Eye (tissue), 1 donor: ENCODE results near the gene RNASEH2A.
"Not testable (repeated sequence)": the region's sequence is repeated elsewhere in the genome, so short reads cannot be mapped to it uniquely, and the experiment has no call there.

Experiments
- DNase-seq: peaks from one replicate; pipeline ENCODE4 v3.0.0-alpha.2; 2015

The RNASEH2A gene

DNA sequence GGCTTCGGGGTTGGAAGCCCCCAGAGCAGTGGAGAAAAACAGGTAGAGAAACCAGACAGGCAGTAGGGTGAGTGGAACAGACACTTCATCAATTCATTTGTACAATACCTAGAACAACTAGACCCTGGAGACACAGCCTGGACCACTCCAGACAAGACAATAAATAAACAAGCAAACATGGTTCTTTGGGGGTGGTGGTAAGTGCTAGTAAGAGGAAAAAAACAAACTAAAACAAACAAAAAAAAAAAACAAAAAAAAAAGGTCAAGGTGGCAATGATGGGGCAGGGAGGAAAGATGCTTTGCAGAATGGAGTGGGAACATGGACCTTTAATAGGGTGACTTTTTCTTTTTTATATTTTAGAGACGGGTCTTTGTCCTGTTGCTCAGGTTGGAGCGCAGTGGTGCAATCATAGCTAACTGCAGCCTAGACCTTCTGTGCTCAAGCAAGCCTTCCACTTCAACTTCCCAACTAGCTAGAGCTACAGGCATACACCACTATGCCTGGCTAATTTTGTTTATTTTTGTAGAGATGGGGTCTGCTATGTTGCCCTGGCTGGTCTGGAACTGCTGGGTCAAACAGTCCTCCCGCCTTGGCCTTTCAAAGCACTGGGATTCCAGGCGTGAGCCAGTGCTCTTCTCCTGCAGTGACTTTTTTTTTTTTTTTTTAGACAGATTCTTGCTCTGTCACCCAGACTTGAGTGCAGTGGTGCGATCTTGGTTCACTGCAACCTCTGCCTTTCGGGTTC is 12.0 kb upstream of the RNASEH2A start:
- DNase-seq, result no peak

DNA sequence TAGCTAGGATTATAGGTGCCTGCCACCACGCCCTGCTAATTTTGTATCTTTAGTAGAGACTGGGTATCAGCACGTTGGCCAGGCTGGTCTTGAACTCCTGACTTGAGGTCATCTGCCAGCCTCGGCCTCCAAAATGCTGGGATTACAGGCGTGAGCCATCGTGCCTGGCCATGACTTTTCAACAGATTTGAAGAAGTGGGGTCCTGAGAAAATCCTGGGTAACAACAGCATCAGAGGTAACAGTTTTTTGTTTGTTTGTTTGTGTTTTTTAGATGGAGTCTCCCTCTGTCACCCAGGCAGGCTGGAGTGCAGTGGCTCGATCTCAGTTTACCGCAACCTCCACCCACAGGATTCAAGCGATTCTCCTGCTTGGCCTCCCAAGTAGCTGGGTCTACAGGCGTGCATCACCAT is 11.4 kb upstream of the RNASEH2A start:
- DNase-seq, result no peak

DNA sequence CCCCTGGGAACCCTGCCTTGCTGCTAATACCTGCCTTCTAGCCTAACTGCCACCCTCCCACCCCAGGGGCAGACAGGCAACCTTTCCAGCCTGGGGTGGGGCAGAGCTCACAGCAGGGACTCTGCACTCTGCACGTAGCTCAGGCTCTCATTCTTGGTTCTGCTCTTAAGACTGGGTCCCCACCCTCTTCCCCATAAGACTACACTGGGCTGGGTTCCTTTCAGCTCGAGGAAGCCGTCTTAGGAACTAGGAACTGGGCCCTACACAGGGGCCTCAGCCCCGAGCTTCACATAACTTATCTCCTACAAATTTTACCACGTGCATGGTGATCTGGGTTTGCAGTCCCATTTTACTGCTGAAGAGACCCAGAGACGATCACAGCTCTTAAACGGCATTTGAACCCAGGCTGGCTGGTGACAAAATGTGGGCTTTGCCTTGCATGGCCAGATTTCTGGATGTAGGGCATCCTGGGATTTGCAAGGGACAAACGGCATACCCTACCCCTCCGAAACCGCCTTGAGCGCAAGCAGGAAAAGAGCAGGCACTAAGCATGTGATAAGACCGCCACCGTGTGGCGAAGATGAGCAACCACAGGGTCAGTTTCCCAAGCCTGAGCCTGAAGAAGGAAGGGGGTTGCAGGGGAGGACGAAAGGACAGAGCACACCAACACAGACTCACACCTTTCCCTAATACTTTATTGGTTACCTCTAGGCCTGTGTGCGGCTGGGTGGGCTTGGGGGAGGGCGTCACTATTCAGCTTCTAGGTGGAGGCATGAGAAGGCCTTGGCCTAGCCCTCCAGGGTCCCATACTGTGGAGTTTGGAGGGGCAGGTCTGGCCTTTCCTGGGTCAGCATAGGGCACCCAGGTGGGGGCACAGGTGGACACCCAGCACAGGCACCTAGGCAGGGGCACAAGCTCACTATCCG is 10.0 kb upstream of the RNASEH2A start:
- DNase-seq, result peak; percentile 96

GRCh38 chr19:12797141-12797587 is 9.2 kb upstream of the RNASEH2A start:
- no peak for DNase-seq

DNA sequence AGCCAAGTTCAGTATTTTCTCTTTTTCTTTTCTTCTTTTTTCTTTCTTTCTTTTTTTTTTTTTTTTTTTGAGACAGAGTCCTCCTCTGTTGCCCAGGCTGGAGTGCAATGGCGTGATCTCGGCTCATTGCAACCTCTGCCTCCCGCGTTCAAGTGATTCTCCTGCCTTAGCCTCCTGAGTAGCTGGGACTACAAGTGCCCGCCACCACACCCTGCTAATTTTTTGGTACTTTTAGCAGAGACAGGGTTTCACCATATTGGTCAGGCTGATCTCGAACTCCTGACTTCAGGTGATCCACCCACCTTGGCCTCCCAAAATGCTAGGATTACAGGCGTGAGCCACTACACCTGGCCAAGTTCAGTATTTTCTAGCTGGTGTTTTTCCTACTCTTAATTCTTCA is 8.8 kb upstream of the RNASEH2A start:
- not testable (repeated sequence) for DNase-seq

DNA sequence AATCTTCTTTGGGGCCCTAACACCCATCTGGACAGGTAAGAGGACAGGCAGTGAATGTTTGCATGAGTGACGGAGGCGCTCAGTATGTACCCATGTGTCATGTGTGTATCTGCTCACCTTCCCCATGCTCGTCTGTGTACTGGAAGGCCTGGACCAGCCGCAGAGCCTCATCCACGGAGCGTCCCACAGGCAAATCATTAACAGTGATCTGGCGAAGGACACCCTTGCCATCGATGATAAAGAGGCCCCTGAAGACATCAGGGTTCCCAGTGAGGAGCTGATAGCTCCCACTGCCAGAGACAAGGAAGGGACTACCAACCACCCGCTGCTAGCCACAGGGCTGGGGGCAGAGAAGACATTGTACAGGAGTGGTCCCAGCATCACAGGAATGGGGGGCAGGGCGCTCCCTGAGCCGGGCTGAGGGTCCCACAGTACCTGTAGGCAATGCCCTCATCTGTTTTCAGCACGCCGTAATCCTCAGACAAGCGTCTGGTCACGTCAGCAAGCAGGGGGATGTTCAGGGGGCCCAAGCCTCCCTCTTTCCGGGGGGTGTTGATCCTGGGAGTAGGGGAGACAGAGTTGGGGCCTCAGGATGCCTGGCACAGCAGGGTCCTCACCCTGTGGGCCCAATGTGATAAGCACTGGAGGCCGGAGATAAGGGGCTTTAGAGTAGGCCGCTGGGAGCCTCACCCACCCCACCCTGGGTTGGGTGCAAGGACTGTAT is 6.5 kb upstream of the RNASEH2A start:
- DNase-seq, result no peak

GRCh38 chr19:12800466-12800770 is 6.0 kb upstream of the RNASEH2A start:
- DNase-seq, result no peak

DNA sequence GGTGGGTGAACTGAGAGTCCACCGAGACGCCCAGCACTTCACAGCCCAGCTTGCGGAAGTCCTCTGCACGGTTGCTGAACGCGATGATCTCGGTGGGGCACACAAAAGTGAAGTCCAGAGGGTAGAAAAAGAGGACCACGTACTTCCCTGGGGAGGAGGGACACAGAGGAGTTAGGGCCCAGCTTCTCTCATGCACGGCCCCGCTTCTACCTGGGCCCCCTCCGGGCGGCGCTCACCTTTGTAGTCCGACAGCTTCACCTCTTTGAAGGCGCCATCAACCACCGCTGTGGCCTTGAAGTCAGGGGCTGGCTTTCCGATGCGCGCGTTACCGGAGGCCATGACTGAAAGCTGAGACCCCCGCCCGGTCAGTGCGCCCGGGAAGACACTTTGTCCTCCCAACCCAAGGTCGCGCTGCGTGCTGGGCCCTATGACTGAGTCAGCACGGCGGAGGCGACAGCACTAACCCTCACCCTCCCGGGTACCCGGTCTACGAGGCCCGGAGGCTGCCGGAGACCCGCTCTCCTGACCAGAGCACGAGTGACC is 5.4 kb upstream of the RNASEH2A start:
- DNase-seq, result peak; percentile 58

- peak; percentile 95 for DNase-seq
Measured at GRCh38 chr19:12801466-12802266, 4.7 kb upstream of the RNASEH2A start, which contains the start of the genes PRDX2 and THSD8. Gene PRDX2 (minus strand): TSS chr19:12801800. CDS start chr19:12801261, 539 bp downstream. Gene THSD8 (plus strand): TSS chr19:12802069. CDS start chr19:12802072, 3 bp downstream.

DNA sequence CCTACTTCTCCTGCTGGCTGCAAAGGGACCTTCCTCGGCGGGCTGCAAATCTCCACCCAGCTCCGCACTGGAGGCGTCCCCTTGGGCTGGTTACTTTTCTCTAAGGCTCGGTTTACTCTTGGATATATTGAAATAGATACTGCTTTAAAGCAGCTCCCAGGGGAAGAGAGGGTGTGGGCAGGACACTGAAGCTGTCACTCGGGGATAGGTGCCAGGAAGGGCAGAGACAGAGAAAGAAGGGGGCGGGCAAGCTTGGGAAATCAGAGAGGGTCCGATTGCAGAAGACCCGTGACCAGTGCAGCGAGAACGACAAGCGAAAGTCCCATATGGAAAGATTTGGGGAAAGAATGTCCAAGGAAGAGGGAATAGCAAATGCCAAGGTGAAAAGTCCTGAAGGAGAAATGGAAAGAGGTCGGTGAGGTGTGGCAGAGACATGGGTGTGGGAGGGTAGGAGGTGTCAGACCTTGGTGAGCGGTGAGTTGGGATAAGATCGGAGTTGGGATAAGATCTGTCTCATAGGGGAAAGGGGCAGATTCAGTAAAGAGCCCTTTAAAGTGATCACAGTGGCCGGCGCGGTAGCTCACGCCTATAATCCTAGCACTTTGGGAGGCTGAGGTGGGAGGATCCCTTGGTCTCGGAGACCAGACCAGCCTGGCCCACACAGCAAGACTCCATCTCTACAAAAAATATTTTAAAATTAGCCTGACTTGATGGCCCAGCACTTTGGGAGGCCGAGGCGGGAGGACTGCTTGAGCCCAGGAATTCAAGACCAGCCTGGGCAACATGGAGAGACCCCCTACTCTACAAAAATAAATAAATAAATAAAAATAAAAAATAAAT is 3.9 kb upstream of the RNASEH2A start:
- no peak for DNase-seq

- no peak for DNase-seq
Measured at GRCh38 chr19:12804051-12804450, 2.3 kb upstream of the RNASEH2A start.

- no peak for DNase-seq
Measured at GRCh38 chr19:12815088-12815487, 8.7 kb downstream of the RNASEH2A start.

GRCh38 chr19:12817188-12817587 is 10.8 kb downstream of the RNASEH2A start:
- not testable (repeated sequence) for DNase-seq

DNA sequence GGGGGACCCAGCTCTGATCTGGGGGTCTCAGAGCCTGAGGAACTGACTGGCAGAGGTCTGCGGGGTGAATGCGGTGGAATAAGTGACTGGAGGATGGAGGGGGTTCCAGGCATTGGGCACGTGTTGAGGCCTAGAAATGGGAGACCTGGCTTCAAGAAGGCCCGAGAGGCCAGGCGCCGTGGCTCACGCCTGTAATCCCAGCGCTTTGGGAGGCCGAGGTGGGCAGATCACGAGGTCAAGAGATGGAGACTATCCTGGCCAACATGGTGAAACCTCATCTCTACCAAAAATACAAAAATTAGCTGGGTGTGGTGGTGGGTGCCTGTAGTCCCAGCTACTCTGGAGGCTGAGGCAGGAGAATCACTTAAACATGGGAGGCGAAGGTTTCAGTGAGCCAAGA is 11.4 kb downstream of the RNASEH2A start:
- DNase-seq, result not testable (repeated sequence)

DNA sequence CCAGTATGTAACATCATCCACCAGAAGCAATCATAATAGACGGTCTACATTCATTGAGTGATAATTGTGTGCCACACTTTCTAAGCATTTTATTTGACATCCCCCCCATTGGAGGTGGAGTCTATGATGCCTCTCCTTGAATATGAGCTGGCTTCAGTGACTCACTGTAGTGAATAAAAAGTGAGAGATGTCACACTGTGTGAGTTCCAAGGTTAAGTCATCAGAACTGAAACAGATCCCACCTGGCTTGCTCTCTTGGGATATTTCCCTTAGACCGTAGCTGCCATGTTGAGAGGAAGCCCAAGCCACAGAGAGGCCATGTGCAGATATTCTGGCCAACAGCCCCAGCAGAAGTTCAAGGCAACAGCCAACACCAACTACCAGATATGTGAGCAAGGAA is 15.4 kb downstream of the RNASEH2A start:
- DNase-seq, result no peak

GRCh38 chr19:12825254-12826131 is 19.1 kb downstream of the RNASEH2A start:
- peak; percentile 71 for DNase-seq

- DNase-seq, result peak; percentile 55
Measured at GRCh38 chr19:12828494-12828893, 22.1 kb downstream of the RNASEH2A start.

- DNase-seq, result no peak
Measured at GRCh38 chr19:12833418-12833737, 27.0 kb downstream of the RNASEH2A start.

GRCh38 chr19:12833738-12834565 is 27.6 kb downstream of the RNASEH2A start:
- DNase-seq, result peak; percentile 57
